Activated T-cell treated with anti-CD3 and anti-CD28 coated beads, Interleukin-2, amount 50 U/mL, for 4 hours (primary cell): Measurements from ENCODE around the gene MARF1. TPM values are rescaled to one million over a fixed set of nuclear protein-coding genes. Genes with fewer than 3 reads are reported as not detected.
"Not testable (repeated sequence)": the region's sequence is repeated elsewhere in the genome, so short reads cannot be mapped to it uniquely, and the experiment has no call there.

Source experiments
- ATAC-seq, 2 donors: fragments of 200-7000 bp; cut with Tn5 transposase; one replicate each; pipeline ENCODE4 v1.10.0; 2021
- DNase-seq: peaks from one replicate; pipeline ENCODE4 v3.0.0-alpha.2; 2020
- H3K27me3 Mint-ChIP-seq: one replicate; pipeline ENCODE4 v1.8.0; 2021; ENCODE audit warnings: low read depth, mixed read lengths
- H3K36me3 Mint-ChIP-seq: one replicate; pipeline ENCODE4 v1.8.0; 2022; ENCODE audit warnings: mixed read lengths; ENCODE audit not compliant: insufficient read depth
- H3K4me1 Mint-ChIP-seq: one replicate; pipeline ENCODE4 v1.8.0; 2021; ENCODE audit warnings: low read depth, mixed read lengths
- H3K4me3 Mint-ChIP-seq: one replicate; pipeline ENCODE4 v1.8.0; 2021; ENCODE audit warnings: mild to moderate bottlenecking, moderate library complexity, mixed read lengths
- H3K9me3 Mint-ChIP-seq: one replicate; pipeline ENCODE4 v1.8.0; 2021; ENCODE audit warnings: mixed read lengths
- total RNA-seq, 3 donors: library from RNA; stranded (reverse); gene quantifications; one replicate each; pipeline ENCODE4 v1.2.1, GENCODE V29; 2021

Gene MARF1
- total RNA-seq, 3 donors from 2014 or later = 24.3 to 35.0 (median 34.1) TPM

DNA sequence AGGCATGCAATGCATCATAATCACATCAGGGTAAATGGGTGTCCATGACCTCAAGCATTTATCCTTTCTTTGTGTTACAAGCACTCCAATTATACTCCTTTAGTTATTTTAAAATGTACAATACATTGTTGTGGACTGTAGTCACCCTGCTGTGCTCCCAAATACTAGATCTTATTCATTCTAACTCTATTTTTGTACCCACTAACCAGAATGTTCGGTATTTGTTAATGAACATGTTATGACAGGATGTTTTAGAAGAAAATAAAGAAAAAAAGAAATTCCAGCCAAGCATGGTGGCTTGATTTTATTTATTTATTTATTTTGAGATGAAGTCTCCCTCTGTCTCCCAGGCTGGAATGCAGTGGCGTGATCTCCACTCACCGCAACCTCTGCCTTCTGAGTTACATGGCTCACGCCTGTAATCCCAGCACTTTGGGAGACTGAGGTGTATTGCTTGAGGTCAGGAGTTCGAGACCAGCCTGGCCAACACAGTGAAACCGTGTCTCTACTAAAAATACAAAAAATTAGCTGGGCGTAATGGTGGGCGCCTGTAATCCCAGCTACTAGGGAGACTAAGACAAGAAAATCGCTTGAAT, 5.3 kb upstream of the MARF1 start:
- H3K27me3 Mint-ChIP-seq = no peaks in the 10 kb centered on the region
- H3K9me3 Mint-ChIP-seq = no peaks in the 10 kb centered on the region
- no peak overlapping the region for H3K4me3 Mint-ChIP-seq
- DNase-seq = no peak
- ATAC-seq = no peak
- H3K4me1 Mint-ChIP-seq = peaks cover 36% of the 10 kb centered on the region
- peaks cover 5% of the 10 kb centered on the region for H3K36me3 Mint-ChIP-seq

DNA sequence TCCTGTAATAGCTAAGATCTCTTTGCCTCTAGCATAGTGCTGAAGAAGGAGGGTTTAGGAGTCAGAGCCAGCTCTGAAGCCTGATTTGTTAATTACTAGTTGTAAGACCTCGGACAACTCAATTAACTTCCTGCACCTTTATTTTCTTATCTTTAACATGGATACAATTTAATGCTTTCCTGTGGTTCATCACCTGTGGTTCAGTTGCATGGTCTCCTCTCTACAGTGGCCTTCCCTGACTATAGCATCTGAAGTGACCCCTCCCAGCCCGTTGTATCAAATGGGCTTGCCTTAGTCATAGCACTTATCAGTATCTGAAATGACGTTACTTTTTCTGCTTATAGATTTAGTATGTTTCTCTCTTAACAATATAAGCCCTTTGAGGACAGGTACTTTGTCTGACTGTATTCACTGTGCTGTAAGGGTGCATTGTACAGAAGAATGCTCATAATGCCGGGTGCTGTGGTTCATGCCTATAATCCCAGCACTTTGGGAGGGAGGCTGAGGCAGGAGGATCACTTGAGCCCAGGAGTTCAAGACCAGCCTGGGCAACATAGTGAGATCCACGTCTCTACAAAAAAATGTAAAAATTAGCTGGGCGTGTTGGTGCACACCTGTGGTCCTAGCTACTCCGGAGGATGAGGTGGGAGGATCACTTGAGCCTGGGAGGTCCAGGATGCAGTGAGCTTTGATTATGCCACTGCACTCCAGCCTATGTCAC, 4.5 kb upstream of the MARF1 start:
- no peak overlapping the region for H3K4me3 Mint-ChIP-seq
- no peaks in the 10 kb centered on the region for H3K27me3 Mint-ChIP-seq
- DNase-seq (no peak), ATAC-seq (no peak)
- no peaks in the 10 kb centered on the region for H3K9me3 Mint-ChIP-seq
- H3K4me1 Mint-ChIP-seq = peaks cover 29% of the 10 kb centered on the region
- no peaks in the 10 kb centered on the region for H3K36me3 Mint-ChIP-seq

DNA sequence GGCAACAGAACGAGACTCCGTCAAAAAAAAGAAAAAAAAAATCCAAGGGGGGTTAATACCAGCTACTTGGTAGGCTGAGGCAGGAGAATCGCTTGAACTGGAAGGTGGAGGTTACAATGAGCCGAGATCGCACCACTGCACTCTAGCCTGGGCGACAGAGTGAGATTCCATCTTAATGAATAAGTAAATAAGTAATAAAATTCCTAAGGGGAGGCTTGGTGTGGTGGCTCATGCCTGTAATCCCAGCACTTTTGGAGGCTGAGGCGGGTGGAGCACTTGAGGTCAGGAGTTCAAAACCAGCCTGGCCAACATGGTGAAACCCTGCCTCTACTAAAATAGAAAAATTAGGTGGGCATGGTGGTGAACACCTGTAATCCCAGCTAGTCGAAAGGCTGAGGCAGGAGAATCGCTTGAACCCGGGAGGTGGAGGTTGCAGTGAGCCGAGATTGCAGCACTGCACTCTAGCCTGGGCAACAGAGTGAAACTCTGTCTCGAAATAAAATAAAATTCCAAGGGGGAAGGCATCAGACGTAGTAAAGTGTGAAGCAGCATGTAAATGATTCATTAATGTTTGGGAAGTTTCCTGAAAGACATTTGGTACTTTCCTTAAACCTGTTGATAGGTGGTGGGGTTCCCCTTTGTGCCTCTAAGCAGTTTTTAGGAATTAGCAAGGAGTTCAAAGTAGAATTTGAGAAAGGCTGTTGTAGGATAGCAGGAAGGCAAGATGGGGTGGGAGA, 3.8 kb upstream of the MARF1 start:
- H3K36me3 Mint-ChIP-seq, H3K9me3 Mint-ChIP-seq, H3K4me3 Mint-ChIP-seq, ATAC-seq, DNase-seq, H3K27me3 Mint-ChIP-seq: not testable (repeated sequence)
- peaks cover 28% of the 10 kb centered on the region for H3K4me1 Mint-ChIP-seq

DNA sequence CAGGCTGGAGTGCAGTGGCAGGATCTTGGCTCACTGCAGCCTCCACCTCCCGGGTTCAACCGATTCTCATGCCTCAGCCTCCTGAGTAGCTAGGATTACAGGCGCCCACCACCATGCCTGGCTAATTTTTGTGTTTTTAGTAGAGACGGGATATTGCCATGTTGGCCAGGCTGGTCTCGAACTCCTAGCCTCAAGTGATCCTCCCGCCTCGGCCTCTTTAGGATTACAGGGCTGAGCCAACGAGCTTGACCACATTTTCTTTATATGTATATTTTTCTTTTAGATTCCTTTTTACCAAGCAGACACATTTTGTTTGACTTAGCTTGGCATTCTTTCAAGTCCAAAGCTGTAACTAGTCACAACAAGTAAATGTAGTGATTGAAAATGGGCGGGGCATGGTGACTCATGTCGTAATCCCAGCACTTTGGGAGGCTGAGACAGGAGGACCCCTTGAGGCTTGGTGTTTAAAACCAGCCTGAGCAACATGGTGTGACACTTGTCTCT, 2.1 kb upstream of the MARF1 start:
- H3K4me3 Mint-ChIP-seq, H3K27me3 Mint-ChIP-seq, ATAC-seq, H3K9me3 Mint-ChIP-seq, H3K36me3 Mint-ChIP-seq: not testable (repeated sequence)
- H3K4me1 Mint-ChIP-seq = peaks cover 40% of the 10 kb centered on the region
- peak; percentile 11 for DNase-seq

DNA sequence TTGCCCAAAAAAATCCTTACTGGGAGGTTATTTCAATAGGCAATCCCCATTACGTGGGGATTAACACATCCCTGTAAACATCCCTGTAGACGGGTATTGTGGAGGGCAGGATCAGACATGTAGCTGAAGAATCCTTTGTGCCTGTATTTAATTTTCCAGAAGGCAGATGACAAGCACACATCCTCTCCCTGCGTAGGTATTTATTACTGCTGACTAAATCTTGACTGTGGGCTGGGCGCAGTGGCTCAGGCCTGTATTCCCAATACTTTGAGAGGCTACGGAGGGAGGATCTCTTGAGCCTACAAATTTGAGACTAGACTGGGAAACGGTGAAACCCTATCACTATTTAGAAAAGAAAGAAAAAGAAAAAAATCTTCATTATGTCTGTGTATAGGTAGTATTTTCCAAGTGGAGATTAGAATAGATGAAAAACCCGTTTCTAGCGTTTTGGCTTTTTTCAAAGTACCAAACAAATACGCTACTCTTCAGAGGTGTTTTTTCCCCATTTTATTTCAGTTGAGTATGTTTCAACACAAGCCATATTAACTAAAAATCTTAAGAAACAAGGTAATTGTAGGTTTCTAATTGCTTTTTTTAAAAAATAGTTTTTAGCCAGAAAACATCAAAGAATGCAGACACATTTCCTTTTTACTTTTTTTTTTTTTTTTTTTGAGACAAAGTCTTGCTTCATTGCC, 1.5 kb upstream of the MARF1 start:
- no peaks in the 10 kb centered on the region for H3K27me3 Mint-ChIP-seq
- no peaks in the 10 kb centered on the region for H3K9me3 Mint-ChIP-seq
- no peak for DNase-seq
- peaks cover 41% of the 10 kb centered on the region for H3K4me1 Mint-ChIP-seq
- H3K36me3 Mint-ChIP-seq = no peaks in the 10 kb centered on the region
- ATAC-seq = no peak
- H3K4me3 Mint-ChIP-seq = peak overlapping the region; percentile 89

DNA sequence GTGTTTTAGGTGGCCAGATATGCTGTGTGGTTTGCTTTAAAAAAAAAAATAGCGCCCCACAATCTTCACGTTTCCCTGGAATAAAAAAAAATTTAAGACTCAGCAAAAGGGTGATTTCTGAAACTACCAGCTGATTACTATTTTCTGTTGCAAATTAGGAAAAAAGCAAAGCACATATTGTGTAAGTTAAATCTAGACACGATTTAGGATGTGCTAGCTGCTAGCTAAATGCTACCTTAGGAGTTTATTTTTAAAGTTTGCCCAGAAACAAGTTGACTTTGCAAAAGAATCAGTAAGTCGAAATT, 944 bp upstream of the MARF1 start:
- no peaks in the 10 kb centered on the region for H3K9me3 Mint-ChIP-seq
- peaks cover 3% of the 10 kb centered on the region for H3K36me3 Mint-ChIP-seq
- H3K4me1 Mint-ChIP-seq = peaks cover 45% of the 10 kb centered on the region
- peak overlapping the region; percentile 89 for H3K4me3 Mint-ChIP-seq
- H3K27me3 Mint-ChIP-seq = no peaks in the 10 kb centered on the region
- ATAC-seq (no peak), DNase-seq (no peak)

DNA sequence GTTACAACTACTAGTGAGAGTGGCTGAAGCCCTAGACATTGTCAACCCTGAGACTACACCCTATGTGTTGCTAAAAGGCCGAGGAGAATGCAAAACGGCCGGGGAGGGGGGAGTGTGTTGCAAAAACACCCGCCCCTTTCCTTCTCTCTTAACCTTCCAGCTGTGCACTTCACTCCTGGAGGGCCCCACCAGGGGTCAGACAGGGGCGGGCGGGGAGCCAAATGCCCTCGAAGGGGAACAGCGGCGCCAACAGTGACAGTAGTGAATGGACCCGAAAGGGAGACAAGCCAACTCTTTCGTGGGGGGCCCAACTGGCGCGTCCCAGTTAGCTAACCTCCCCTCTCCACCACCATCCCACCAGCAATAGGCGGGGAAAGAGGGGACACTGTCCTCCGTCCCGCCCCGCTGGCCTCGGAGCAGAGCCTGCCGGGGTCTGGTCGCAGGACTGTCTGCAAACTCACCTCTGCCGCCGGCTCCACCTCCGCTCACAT, 352 bp downstream of the MARF1 start:
- peak; percentile 64 for DNase-seq
- Mint-ChIP-seq H3K4me3 (peak overlapping the region; percentile 89), H3K9me3 (no peaks in the 10 kb centered on the region), H3K36me3 (peaks cover 11% of the 10 kb centered on the region), H3K27me3 (no peaks in the 10 kb centered on the region), H3K4me1 (peaks cover 53% of the 10 kb centered on the region)
- ATAC-seq = peak; percentile 55 to 68

DNA sequence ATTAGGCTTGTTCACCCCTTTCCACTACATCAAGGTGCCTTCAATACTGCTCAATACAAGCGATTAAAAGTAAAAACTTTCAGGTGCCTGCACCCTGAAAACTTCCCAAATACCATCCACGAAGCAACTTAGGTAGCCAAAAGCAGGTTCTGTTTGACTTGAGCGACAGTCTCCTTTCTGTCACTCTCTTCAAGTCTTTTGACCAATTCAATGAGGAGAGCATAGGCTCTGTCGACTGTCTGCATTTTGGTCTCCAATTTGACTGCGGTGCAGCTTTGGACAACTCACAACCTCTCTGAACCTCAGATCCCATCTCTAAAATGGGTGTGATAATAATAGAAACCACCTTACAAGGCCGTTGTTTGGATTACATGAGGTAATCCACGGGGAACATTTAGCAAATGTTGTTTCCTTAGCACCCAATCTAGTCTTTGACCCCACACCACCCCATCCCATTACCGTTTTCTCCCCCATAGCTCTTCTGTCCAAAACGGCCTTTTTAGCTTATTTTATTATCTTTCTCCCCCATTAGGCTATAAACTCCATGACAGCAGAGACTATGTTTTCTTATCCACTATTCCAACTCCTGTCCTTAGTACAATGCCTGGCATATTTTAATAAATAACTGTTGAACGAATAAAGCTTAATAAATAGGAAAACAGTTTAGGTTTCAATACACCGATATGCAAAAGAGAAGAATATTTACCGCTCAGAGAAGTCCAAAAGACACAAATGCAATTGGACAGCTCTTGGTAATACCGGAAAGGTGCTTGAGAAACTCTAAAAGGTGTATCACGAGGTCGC, 999 bp downstream of the MARF1 start:
- no peak for DNase-seq
- no peaks in the 10 kb centered on the region for H3K27me3 Mint-ChIP-seq
- H3K36me3 Mint-ChIP-seq = peaks cover 15% of the 10 kb centered on the region
- peak overlapping the region; percentile 89 for H3K4me3 Mint-ChIP-seq
- H3K9me3 Mint-ChIP-seq = no peaks in the 10 kb centered on the region
- no peak for ATAC-seq
- H3K4me1 Mint-ChIP-seq = peaks cover 59% of the 10 kb centered on the region

DNA sequence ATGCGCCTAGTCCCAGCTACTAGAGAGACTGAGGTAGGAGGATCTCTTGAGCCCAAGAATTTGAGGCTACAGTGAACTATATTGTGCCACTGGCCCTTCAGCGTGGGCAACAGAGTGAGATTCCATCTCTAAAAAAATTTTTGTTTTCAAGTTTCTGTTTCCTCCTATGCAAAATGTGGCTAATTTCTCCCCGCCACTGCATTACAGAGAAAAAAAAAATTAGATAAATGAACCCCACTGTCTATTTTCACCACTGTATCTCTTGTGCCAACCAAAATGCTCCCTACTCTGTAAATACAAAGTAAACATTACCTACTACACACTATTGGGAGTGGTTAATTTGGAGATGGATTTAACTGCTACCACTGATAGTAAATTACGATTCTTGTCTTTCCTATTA, 2.0 kb downstream of the MARF1 start:
- Mint-ChIP-seq H3K27me3 (no peaks in the 10 kb centered on the region), H3K9me3 (no peaks in the 10 kb centered on the region), H3K36me3 (peaks cover 25% of the 10 kb centered on the region), H3K4me3 (peak overlapping the region; percentile 89), H3K4me1 (peaks cover 69% of the 10 kb centered on the region)
- ATAC-seq = no peak
- no peak for DNase-seq

DNA sequence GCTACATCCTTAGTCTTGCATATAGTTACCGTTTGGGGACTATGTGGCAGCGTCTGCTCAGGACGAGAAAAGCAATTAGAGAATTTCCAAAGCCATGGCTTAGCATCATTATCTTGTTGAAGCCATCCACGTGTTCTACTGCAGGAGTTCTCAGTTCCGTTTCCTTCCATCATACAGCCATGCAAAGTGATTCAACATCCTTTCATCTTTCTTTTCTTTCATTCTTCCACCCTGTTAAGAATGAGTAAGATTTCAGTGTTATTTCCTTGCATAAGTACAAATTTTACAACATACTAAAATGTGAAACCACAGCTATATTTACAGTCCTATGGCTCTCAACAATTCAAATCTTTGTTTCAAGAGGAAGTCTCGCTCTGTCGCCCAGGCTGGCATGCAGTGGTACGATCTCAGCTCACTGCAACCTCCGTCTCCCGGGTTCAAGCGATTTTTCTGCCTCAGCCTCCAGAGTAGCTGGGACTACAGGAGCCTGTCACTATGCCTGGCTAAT, 3.8 kb downstream of the MARF1 start:
- Mint-ChIP-seq H3K27me3 (no peaks in the 10 kb centered on the region), H3K36me3 (peaks cover 40% of the 10 kb centered on the region), H3K4me3 (peak overlapping the region; percentile 66), H3K9me3 (no peaks in the 10 kb centered on the region), H3K4me1 (peaks cover 77% of the 10 kb centered on the region)
- ATAC-seq (peak; percentile 39 to 47), DNase-seq (no peak)

DNA sequence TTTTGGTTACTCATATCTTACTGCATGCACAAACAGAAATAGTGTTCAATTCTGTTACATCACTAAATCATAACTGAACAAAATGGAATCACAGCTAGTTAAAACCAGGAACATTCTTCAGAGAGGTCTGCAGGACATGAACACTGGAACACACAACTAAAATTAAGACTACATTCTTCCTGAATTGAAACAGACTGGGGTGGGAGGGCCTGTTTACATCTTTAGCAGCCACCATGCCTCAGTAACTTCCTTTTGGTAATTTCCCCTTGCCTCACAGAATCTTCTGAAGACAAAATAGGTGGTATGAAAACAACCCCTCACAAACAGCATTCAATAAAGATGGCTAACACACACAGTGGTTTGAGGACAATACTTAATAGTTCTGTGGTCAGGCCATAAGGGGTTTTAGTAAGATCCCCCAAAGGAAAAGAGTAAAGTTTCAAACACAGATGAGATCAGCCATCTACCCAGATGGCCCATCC, 6.5 kb downstream of the MARF1 start:
- DNase-seq (no peak), ATAC-seq (peak; percentile 13 to 16)
- Mint-ChIP-seq H3K4me3 (peak overlapping the region; percentile 29), H3K9me3 (no peaks in the 10 kb centered on the region), H3K27me3 (no peaks in the 10 kb centered on the region), H3K36me3 (peaks cover 51% of the 10 kb centered on the region), H3K4me1 (peaks cover 69% of the 10 kb centered on the region)

DNA sequence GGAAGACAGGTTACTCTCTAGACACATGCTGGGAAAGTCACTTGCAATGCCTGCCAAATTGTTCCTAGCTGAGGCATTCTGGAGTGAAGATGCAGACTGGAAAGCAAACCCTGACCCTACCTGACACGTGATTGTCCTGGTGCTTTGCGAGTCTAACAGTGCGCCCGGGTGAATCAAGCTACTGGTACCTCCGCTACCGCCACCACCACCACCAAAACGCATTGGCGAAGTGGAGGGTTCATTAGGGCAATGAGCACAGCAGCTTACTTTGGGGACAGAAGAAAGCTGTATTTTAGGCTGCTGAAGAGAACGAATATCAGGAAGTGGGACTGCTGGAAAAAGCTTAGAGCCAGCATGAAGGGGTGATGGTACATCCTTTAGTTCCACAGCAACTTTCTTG, 7.0 kb downstream of the MARF1 start:
- DNase-seq (no peak), ATAC-seq (no peak)
- Mint-ChIP-seq H3K36me3 (peaks cover 52% of the 10 kb centered on the region), H3K4me1 (peaks cover 64% of the 10 kb centered on the region), H3K4me3 (no peak overlapping the region), H3K27me3 (no peaks in the 10 kb centered on the region), H3K9me3 (no peaks in the 10 kb centered on the region)

DNA sequence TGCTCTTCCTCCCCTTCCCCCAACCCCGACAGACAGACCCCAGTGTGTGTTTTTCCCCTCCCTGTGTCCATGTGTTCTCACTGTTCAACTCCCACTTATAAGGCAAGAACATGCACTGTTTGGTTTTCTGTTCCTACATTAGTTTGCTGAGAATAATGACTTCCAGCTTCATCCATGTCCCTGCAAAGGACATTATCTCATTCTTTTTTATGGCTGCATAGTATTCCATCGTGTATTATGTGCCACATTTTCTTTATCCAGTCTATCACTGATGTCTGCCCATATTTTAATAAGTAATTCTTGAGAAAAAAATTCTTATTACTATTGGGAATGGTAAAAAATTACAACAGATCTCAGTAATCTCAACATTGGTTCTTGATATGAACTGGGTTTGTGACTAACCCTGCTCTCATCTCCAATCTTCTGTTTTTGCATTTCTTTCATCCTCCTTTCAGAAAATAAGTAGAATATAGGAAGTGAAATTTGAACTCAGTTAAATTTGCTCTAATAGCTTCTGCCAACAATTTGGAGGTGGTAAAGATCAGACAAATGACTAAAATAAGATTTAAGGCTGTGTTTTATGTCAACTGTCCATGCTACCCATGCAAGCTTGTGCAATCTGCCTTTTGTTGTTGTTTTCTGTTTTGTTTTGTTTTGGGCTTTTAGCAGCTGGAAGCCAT, 11.1 kb downstream of the MARF1 start:
- no peaks in the 10 kb centered on the region for H3K27me3 Mint-ChIP-seq
- ATAC-seq (no peak), DNase-seq (no peak)
- H3K36me3 Mint-ChIP-seq = peaks cover 52% of the 10 kb centered on the region
- peaks cover 32% of the 10 kb centered on the region for H3K4me1 Mint-ChIP-seq
- H3K9me3 Mint-ChIP-seq = no peaks in the 10 kb centered on the region
- H3K4me3 Mint-ChIP-seq = no peak overlapping the region
